Measurements from ENCODE around the gene MITF. TPM values are rescaled to one million over a fixed set of nuclear protein-coding genes. Genes with fewer than 3 reads are reported as not detected.

Gene MITF
- total RNA-seq, 4 donors from 2014 or later: 13.7 to 39.0 (median 27.4) TPM

GRCh38 chr3:69888943-69889315 is 149.7 kb downstream of the MITF start:
- TF ChIP-seq CTCF (IDR thresholded peaks at IDR 0.05): no peak
- DNase-seq (ENCODE audit: low spot score) (no peak), ATAC-seq (ENCODE audit: low FRiP score) (no peak)

DNA sequence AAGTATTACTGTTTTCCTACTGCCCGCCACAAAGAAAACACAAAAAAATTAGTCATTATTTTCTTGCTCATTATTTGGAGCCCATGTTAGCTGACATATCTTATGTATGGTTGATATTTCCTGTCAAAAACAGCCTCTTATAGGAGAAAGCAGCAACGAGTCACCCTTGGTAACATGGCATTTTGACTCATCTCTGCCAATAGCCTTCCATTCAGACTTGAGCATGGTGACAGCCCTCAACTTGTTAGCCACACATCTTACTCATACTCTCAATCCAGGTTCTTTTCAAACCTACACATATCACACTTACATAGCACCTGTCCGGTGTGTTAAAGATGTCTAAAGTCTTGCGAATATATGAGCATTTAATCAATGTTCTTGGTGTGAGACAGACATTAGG is 150.8 kb downstream of the MITF start:
- DNase-seq (ENCODE audit: low spot score): no peak
- ATAC-seq (ENCODE audit: low FRiP score): no peak
- TF ChIP-seq CTCF (IDR thresholded peaks at IDR 0.05): no peak

GRCh38 chr3:69890691-69891090 is 151.4 kb downstream of the MITF start:
- TF ChIP-seq CTCF (IDR thresholded peaks at IDR 0.05): no peak
- DNase-seq (ENCODE audit: low spot score) (no peak), ATAC-seq (ENCODE audit: low FRiP score) (no peak)

- DNase-seq (ENCODE audit: low spot score) (no peak), ATAC-seq (ENCODE audit: low FRiP score) (no peak)
- TF ChIP-seq CTCF (IDR thresholded peaks at IDR 0.05): no peak
Measured at GRCh38 chr3:69892706-69893105, 153.4 kb downstream of the MITF start.

GRCh38 chr3:69893274-69893673 is 154.0 kb downstream of the MITF start:
- TF ChIP-seq CTCF (IDR thresholded peaks at IDR 0.05): no peak
- ATAC-seq (ENCODE audit: low FRiP score) (no peak), DNase-seq (ENCODE audit: low spot score) (no peak)

DNA sequence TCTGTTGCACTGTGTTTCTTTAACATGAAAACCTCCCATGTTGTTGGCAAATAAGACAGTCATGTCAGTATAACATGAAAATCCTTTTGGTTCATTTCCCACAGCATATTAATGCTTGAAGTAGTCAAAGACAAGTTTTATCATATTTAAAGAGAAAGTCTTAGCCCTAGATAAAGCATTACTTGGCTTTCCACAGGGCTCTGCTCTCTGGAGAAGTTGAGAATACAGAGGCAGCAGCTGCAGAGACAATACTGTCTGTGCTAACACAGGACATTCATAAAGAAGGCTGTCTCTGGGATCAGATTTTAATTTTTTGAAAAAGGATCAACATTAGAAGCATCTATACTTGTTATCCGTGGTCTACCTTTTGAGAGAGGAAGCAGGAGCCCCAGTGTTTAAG is 156.8 kb downstream of the MITF start:
- no peak for ATAC-seq (ENCODE audit: low FRiP score)
- TF ChIP-seq CTCF (IDR thresholded peaks at IDR 0.05): no peak
- DNase-seq (ENCODE audit: low spot score): no peak

- no peak for ATAC-seq (ENCODE audit: low FRiP score)
- TF ChIP-seq CTCF (IDR thresholded peaks at IDR 0.05): no peak
- DNase-seq (ENCODE audit: low spot score): no peak
Measured at GRCh38 chr3:69900331-69900730, 161.1 kb downstream of the MITF start.

Data from omental fat pad (tissue), 4 donors.